ENCODE results near the gene CWC25. TPM values are rescaled to one million over a fixed set of nuclear protein-coding genes. Genes with fewer than 3 reads are reported as not detected.
A peak's percentile ranks its signal among the peaks of the same experiment; 100 is the strongest.

Gene CWC25
- total and polyA plus RNA-seq, 2 of the 13 experiments (the other 11 are each of a cell fraction or from before 2014, with no cell fraction given): 15.6 to 22.7 TPM

- TF ChIP-seq ARID5B (CRISPR knock-in tag; IDR thresholded peaks at IDR 0.05): peak; percentile 64
- peak; percentile 84; the same call in 1 of the 2 replicates for TF ChIP-seq NCOA5 (CRISPR knock-in tag; IDR thresholded peaks at IDR 0.05)
- peak; percentile 75 for TF ChIP-seq ZBTB7B (CRISPR knock-in tag; IDR thresholded peaks at IDR 0.05)
- TF ChIP-seq ZNF136 (CRISPR knock-in tag; IDR thresholded peaks at IDR 0.05; ENCODE audit: low read depth): peak; percentile 96
- peak; percentile 14; the same call in 1 of the 2 replicates for TF ChIP-seq ZKSCAN1 (IDR thresholded peaks at IDR 0.05; ENCODE audit: low read length)
- TF ChIP-seq GTF3A (CRISPR knock-in tag; conservative IDR thresholded peaks at IDR 0.05): peak; percentile 97
- TF ChIP-seq CREBL2 (CRISPR knock-in tag; IDR thresholded peaks at IDR 0.05; ENCODE audit: borderline replicate concordance): peak; percentile 61; the same call in 1 of the 2 replicates
- TF ChIP-seq PATZ1 (CRISPR knock-in tag; IDR thresholded peaks at IDR 0.05): no peak; the same call in none of the 2 replicates
- TF ChIP-seq RBFOX2 (IDR thresholded peaks at IDR 0.05; ENCODE audit: low read depth, low read length): peak; percentile 92
- TF ChIP-seq ZBTB10 (CRISPR knock-in tag; IDR thresholded peaks at IDR 0.05; ENCODE audit: borderline replicate concordance): peak; percentile 86; the same call in 1 of the 2 replicates
- TF ChIP-seq ZSCAN31 (CRISPR knock-in tag; IDR thresholded peaks at IDR 0.05; ENCODE audit: low read depth): peak; percentile 87; the same call in 1 of the 2 replicates
- peak; percentile 47; the same call in 1 of the 2 replicates for TF ChIP-seq GMEB2 (CRISPR knock-in tag; IDR thresholded peaks at IDR 0.05; ENCODE audit: low read depth)
- peak; percentile 94 for TF ChIP-seq ZBTB25 (CRISPR knock-in tag; IDR thresholded peaks at IDR 0.05)
- no peak for TF ChIP-seq TERF1 (CRISPR knock-in tag; IDR thresholded peaks at IDR 0.05)
Observed at GRCh38 chr17:38853292-38854219, 28.4 kb upstream of the CWC25 start, which contains the start of gene RPL23 (continued).

Data from HepG2 (cell line).